GM12873 (cell line): ENCODE results near the gene ZNF622.

Source experiments
- CTCF ChIP-seq: IDR thresholded peaks from 2 replicates; pipeline ENCODE4 v1.5.1; 2012; ENCODE audit warnings: low read depth, mild to moderate bottlenecking, moderate library complexity, low read length, control low read depth; ENCODE audit not compliant: insufficient read depth; ENCODE audit errors: missing control alignments

Gene ZNF622

GRCh38 chr5:16461026-16461425, 4.6 kb downstream of the ZNF622 start:
- TF ChIP-seq CTCF, result no peak

- no peak for TF ChIP-seq CTCF
Observed at GRCh38 chr5:16459451-16459850, 6.1 kb downstream of the ZNF622 start.

- no peak for TF ChIP-seq CTCF
Observed at GRCh38 chr5:16457853-16458252, 7.7 kb downstream of the ZNF622 start.

- no peak for TF ChIP-seq CTCF
Observed at GRCh38 chr5:16457451-16457850, 8.1 kb downstream of the ZNF622 start.

- peak; percentile 64 for TF ChIP-seq CTCF
Observed at GRCh38 chr5:16456103-16456832, 9.3 kb downstream of the ZNF622 start.

- no peak for TF ChIP-seq CTCF
Observed at GRCh38 chr5:16455668-16456067, 9.9 kb downstream of the ZNF622 start.

- TF ChIP-seq CTCF, result no peak
Observed at GRCh38 chr5:16454686-16455085, 10.9 kb downstream of the ZNF622 start.
